Daoy (cell line): ENCODE data around the gene CABP2. TPM values are rescaled to one million over a fixed set of nuclear protein-coding genes. Genes with fewer than 3 reads are reported as not detected.
"Not testable (repeated sequence)": the region's sequence is repeated elsewhere in the genome, so short reads cannot be mapped to it uniquely, and the experiment has no call there.

Source experiments
- DNase-seq: peaks from one replicate; pipeline ENCODE4 v3.0.0-alpha.2; 2015; ENCODE audit warnings: low read depth
- total RNA-seq: library from RNA; depleted of rRNA; stranded (reverse); fragments of >200 nt; shearing (Covaris generic); gene quantifications from 2 replicates; pipeline ENCODE4 v1.2.3, GENCODE V29; 2014

Gene CABP2
- total RNA-seq, 1 experiment from 2014 or later: not detected

GRCh38 chr11:67538823-67539505 lies 15.7 kb upstream of the CABP2 start:
- no peak for DNase-seq

GRCh38 chr11:67538306-67538705 lies 15.1 kb upstream of the CABP2 start:
- no peak for DNase-seq

- DNase-seq: no peak
Observed at GRCh38 chr11:67535561-67535960, 12.3 kb upstream of the CABP2 start.

GRCh38 chr11:67534070-67534679 lies 10.9 kb upstream of the CABP2 start:
- DNase-seq: no peak

GRCh38 chr11:67532889-67533288 lies 9.6 kb upstream of the CABP2 start:
- no peak for DNase-seq

GRCh38 chr11:67530282-67530592 lies 7.0 kb upstream of the CABP2 start:
- peak; percentile 51 for DNase-seq

- DNase-seq: no peak
Observed at GRCh38 chr11:67528376-67528775, 5.1 kb upstream of the CABP2 start.

GRCh38 chr11:67525275-67525976 lies 2.2 kb upstream of the CABP2 start:
- no peak for DNase-seq

- no peak for DNase-seq
Observed at GRCh38 chr11:67524480-67524808, 1.2 kb upstream of the CABP2 start.

GRCh38 chr11:67523556-67524479 lies 572 bp upstream of the CABP2 start:
- no peak for DNase-seq

- no peak for DNase-seq
Observed at GRCh38 chr11:67522338-67522737, 908 bp downstream of the CABP2 start.

- no peak for DNase-seq
Observed at GRCh38 chr11:67521924-67522323, 1.3 kb downstream of the CABP2 start.

GRCh38 chr11:67520856-67521824 lies 2.1 kb downstream of the CABP2 start:
- no peak for DNase-seq

GRCh38 chr11:67519726-67520125 lies 3.5 kb downstream of the CABP2 start:
- DNase-seq: no peak

GRCh38 chr11:67517784-67518552 lies 5.3 kb downstream of the CABP2 start:
- no peak for DNase-seq

- DNase-seq: no peak
Observed at GRCh38 chr11:67516806-67517205, 6.4 kb downstream of the CABP2 start.

GRCh38 chr11:67514116-67514515 lies 9.1 kb downstream of the CABP2 start:
- DNase-seq: no peak

GRCh38 chr11:67511558-67511957 lies 11.7 kb downstream of the CABP2 start:
- not testable (repeated sequence) for DNase-seq

- DNase-seq: no peak
Observed at GRCh38 chr11:67510023-67510345, 13.3 kb downstream of the CABP2 start.

GRCh38 chr11:67508486-67509121 lies 14.6 kb downstream of the CABP2 start:
- peak; percentile 98 for DNase-seq
